ENCODE results near the gene ENTREP3. TPM values are rescaled to one million over a fixed set of nuclear protein-coding genes. Genes with fewer than 3 reads are reported as not detected.

Gene ENTREP3
- total RNA-seq, 1 experiment from 2014 or later = 72.5 TPM

- no peak overlapping the region for H3K4me3 ChIP-seq (ENCODE audit: low read depth, low read length, poor library complexity, severe bottlenecking)
- ChIA-PET POLR2A (ENCODE audit: low non-redundant PET) (no interaction called here), CTCF (interaction anchor here (0.5 kb wide), 1 partner anchor 12 kb away, joined by 3 read pairs; the partner anchor contains the start of gene ENTREP3)
- H3K4me1 ChIP-seq (ENCODE audit: insufficient read depth, low read length, poor library complexity, severe bottlenecking) = peaks cover 11% of the 10 kb centered on the region
- no peaks in the 10 kb centered on the region for H3K27me3 ChIP-seq (replicated peaks; ENCODE audit: insufficient read depth, low read depth, low read length, poor library complexity)
- H3K9me3 ChIP-seq (ENCODE audit: low read depth, low read length, poor library complexity, severe bottlenecking) = no peaks in the 10 kb centered on the region
- no peak overlapping the region for H3K27ac ChIP-seq (ENCODE audit: low read depth, low read length, poor library complexity, severe bottlenecking)
- H3K36me3 ChIP-seq (ENCODE audit: insufficient read depth, low read length, poor library complexity, severe bottlenecking) = peaks cover 90% of the 10 kb centered on the region
- no peak for DNase-seq (ENCODE audit: low spot score)
- BruUV-seq (replicated peaks) = no TSS peak
- intact Hi-C loops (cut with micrococcal nuclease; ENCODE audit: unreplicated experiment) = no loop called here
- TF ChIP-seq EZH2 (IDR thresholded peaks at IDR 0.05; ENCODE audit: borderline replicate concordance, low read depth, low read length, poor library complexity, severe bottlenecking) = no peak
- TF ChIP-seq, protein P1, sequence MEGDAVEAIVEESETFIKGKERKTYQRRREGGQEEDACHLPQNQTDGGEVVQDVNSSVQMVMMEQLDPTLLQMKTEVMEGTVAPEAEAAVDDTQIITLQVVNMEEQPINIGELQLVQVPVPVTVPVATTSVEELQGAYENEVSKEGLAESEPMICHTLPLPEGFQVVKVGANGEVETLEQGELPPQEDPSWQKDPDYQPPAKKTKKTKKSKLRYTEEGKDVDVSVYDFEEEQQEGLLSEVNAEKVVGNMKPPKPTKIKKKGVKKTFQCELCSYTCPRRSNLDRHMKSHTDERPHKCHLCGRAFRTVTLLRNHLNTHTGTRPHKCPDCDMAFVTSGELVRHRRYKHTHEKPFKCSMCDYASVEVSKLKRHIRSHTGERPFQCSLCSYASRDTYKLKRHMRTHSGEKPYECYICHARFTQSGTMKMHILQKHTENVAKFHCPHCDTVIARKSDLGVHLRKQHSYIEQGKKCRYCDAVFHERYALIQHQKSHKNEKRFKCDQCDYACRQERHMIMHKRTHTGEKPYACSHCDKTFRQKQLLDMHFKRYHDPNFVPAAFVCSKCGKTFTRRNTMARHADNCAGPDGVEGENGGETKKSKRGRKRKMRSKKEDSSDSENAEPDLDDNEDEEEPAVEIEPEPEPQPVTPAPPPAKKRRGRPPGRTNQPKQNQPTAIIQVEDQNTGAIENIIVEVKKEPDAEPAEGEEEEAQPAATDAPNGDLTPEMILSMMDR (conservative IDR thresholded peaks at IDR 0.05; ENCODE audit: low read depth, low read length) = no peak
Measured at GRCh38 chr1:155267373-155267772, 12.1 kb upstream of the ENTREP3 start.

DNA sequence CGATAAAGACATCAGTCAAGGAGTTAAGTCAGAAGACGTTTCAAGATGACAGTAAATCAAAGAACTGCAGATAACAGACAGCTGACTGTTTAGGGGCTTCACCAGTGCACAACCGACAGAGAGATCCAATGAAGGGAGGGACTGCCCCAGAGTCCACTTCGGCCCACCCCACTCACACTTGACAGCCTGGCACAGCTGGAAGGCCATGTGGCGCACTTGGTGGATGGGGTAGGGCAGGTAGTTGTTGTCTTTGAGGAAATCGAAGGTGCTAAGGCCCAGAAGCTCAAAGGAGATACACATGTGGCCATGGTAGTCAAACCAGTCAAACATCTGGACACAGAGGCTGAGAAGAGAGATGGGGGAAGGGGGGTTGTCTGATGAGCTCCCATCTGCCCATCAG is 11.3 kb upstream of the ENTREP3 start:
- CTCF ChIA-PET = no interaction called here
- BruUV-seq (replicated peaks) = no TSS peak
- H3K36me3 ChIP-seq (ENCODE audit: insufficient read depth, low read length, poor library complexity, severe bottlenecking) = peaks cover 86% of the 10 kb centered on the region

DNA sequence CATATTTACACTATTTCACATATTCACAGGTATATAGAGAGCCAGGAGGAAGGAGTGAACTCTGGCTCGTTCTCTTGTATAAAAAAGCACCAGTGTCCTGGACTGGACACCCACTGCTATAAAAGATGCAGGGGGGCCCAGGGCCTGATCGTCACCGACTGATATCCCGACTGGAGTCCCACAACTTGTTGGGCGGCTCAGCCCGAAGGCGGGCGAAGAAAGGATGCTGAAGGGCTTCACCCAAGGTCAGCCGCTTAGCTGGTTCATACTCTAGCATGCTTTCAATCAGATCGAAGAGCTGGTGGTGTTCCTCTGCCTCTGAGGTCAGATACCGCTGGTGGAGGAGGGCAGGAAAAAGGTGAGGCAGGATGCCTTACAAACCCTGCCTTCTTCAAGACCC is 7.8 kb upstream of the ENTREP3 start:
- Histone ChIP-seq H3K9me3 (ENCODE audit: low read depth, low read length, poor library complexity, severe bottlenecking) (no peaks in the 10 kb centered on the region), H3K36me3 (ENCODE audit: insufficient read depth, low read length, poor library complexity, severe bottlenecking) (peaks cover 71% of the 10 kb centered on the region), H3K4me1 (ENCODE audit: insufficient read depth, low read length, poor library complexity, severe bottlenecking) (peaks cover 2% of the 10 kb centered on the region), H3K27ac (ENCODE audit: low read depth, low read length, poor library complexity, severe bottlenecking) (peak overlapping the region; percentile 42), H3K4me3 (ENCODE audit: low read depth, low read length, poor library complexity, severe bottlenecking) (no peak overlapping the region), H3K27me3 (replicated peaks; ENCODE audit: insufficient read depth, low read depth, low read length, poor library complexity) (no peaks in the 10 kb centered on the region)
- no peak for TF ChIP-seq EZH2 (IDR thresholded peaks at IDR 0.05; ENCODE audit: borderline replicate concordance, low read depth, low read length, poor library complexity, severe bottlenecking)
- TF ChIP-seq, protein P1 (conservative IDR thresholded peaks at IDR 0.05; ENCODE audit: low read depth, low read length) = no peak
- intact Hi-C loops (cut with micrococcal nuclease; ENCODE audit: unreplicated experiment) = no loop called here
- CTCF ChIA-PET = interaction anchor here (0.7 kb wide), 1 partner anchor 14 kb away, joined by 4 read pairs; the partner anchor contains the start of gene HCN3
- POLR2A ChIA-PET (ENCODE audit: low non-redundant PET) = no interaction called here
- no peak for DNase-seq (ENCODE audit: low spot score)
- BruUV-seq (replicated peaks) = no TSS peak

More for the DNA sequence above, 11.3 kb upstream of the ENTREP3 start:
- H3K27ac ChIP-seq (ENCODE audit: low read depth, low read length, poor library complexity, severe bottlenecking) = peak overlapping the region; percentile 38
- intact Hi-C loops (cut with micrococcal nuclease; ENCODE audit: unreplicated experiment) = no loop called here
- H3K27me3 ChIP-seq (replicated peaks; ENCODE audit: insufficient read depth, low read depth, low read length, poor library complexity) = no peaks in the 10 kb centered on the region
- DNase-seq (ENCODE audit: low spot score) = no peak
- no peak overlapping the region for H3K4me3 ChIP-seq (ENCODE audit: low read depth, low read length, poor library complexity, severe bottlenecking)
- no peaks in the 10 kb centered on the region for H3K9me3 ChIP-seq (ENCODE audit: low read depth, low read length, poor library complexity, severe bottlenecking)
- TF ChIP-seq EZH2 (IDR thresholded peaks at IDR 0.05; ENCODE audit: borderline replicate concordance, low read depth, low read length, poor library complexity, severe bottlenecking) = no peak
- TF ChIP-seq, protein P1 (conservative IDR thresholded peaks at IDR 0.05; ENCODE audit: low read depth, low read length) = no peak
- POLR2A ChIA-PET (ENCODE audit: low non-redundant PET) = no interaction called here
- H3K4me1 ChIP-seq (ENCODE audit: insufficient read depth, low read length, poor library complexity, severe bottlenecking) = peaks cover 3% of the 10 kb centered on the region

Measured in A673 (cell line).